Measurements from ENCODE around the gene RBFOX1. TPM values are rescaled to one million over a fixed set of nuclear protein-coding genes. Genes with fewer than 3 reads are reported as not detected.

Gene RBFOX1
- total RNA-seq, 2 donors from 2014 or later: 30.4 to 33.0 TPM

DNA sequence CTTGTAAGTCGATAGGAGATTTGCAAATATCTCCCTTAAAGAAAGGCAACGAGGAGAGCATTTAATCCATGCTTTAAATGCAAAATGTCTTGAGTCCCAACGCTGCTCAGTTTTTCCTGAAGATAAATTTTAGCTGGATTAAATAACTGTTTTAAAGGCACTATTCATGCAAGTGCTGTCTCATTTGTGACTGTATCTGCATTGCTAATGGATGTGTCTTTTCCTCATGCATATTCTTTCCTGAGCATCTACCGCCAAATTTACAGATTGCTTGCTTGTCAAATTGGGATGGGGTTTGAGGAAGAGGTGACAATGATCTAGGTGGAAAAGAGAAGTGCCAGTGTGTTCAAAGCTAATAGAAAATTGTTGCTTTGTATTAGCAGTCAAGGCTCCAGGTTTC lies 106.9 kb downstream of the RBFOX1 start:
- Histone ChIP-seq H3K27me3 (no peaks in the 10 kb centered on the region), H3K27ac (no peak overlapping the region), H3K9me3 (no peaks in the 10 kb centered on the region), H3K36me3 (no peaks in the 10 kb centered on the region), H3K4me1 (no peaks in the 10 kb centered on the region), H3K4me3 (no peak overlapping the region)
- TF ChIP-seq CTCF (IDR thresholded peaks at IDR 0.05): no peak
- no peak for DNase-seq (ENCODE audit: low spot score)

DNA sequence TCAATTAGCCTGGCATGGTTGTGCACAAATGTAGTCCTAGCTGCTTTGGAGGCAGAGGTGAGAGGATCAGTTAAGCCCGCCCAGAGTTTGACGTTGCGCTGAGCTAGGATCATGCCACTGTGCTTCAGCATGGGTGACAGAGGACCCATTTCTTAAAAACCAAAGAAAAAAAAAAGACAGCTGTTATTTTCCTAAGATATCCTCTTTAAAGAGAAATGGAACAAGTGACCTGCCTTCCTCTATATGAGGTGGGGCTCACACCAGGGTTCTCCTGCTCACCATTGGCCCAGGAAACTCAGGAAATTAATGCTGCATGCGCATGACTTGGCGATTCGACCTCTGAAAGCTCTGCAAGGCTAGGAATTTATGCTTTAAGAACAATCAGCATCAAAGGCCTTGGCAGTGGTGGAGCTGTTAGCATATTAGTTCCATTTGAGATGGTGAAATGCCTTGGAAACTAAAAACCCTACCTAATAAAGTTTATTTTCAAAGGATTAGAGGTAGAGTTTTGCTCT lies 108.3 kb downstream of the RBFOX1 start:
- Histone ChIP-seq H3K27ac (no peak overlapping the region), H3K9me3 (no peaks in the 10 kb centered on the region), H3K4me1 (no peaks in the 10 kb centered on the region), H3K4me3 (no peak overlapping the region), H3K27me3 (no peaks in the 10 kb centered on the region), H3K36me3 (no peaks in the 10 kb centered on the region)
- no peak for TF ChIP-seq CTCF (IDR thresholded peaks at IDR 0.05)
- DNase-seq (ENCODE audit: low spot score): no peak

- no peak overlapping the region for H3K27ac ChIP-seq
- no peaks in the 10 kb centered on the region for H3K27me3 ChIP-seq
- TF ChIP-seq CTCF (IDR thresholded peaks at IDR 0.05): no peak
- DNase-seq (ENCODE audit: low spot score): no peak
- H3K36me3 ChIP-seq: no peaks in the 10 kb centered on the region
- H3K4me3 ChIP-seq: no peak overlapping the region
- no peaks in the 10 kb centered on the region for H3K9me3 ChIP-seq
- no peaks in the 10 kb centered on the region for H3K4me1 ChIP-seq
Observed at GRCh38 chr16:7442050-7442449, 109.4 kb downstream of the RBFOX1 start.

DNA sequence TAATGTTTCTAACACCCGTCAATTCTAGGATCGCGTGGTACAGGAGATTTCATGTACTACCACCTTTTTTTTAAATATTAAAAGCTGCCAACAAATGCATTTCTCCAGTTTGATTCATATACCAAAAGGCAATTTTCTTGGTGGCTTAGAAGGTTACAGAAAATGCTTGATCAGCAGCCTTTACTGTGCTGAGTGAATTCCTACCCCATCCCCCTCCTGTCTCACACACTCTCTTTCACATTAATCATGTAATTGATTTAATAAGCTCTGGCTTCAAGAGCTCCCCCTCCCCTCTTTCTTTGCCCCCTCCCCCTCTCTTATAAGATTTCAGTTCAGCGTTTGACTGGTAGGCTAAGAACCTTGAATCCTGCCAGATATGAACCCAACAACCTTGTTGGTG lies 110.5 kb downstream of the RBFOX1 start:
- no peak for TF ChIP-seq CTCF (IDR thresholded peaks at IDR 0.05)
- Histone ChIP-seq H3K9me3 (no peaks in the 10 kb centered on the region), H3K27ac (no peak overlapping the region), H3K4me1 (no peaks in the 10 kb centered on the region), H3K27me3 (no peaks in the 10 kb centered on the region), H3K36me3 (no peaks in the 10 kb centered on the region), H3K4me3 (no peak overlapping the region)
- no peak for DNase-seq (ENCODE audit: low spot score)

GRCh38 chr16:7443648-7444365 lies 111.2 kb downstream of the RBFOX1 start:
- no peaks in the 10 kb centered on the region for H3K9me3 ChIP-seq
- no peak for DNase-seq (ENCODE audit: low spot score)
- no peak overlapping the region for H3K27ac ChIP-seq
- H3K36me3 ChIP-seq: no peaks in the 10 kb centered on the region
- no peak for TF ChIP-seq CTCF (IDR thresholded peaks at IDR 0.05)
- H3K4me1 ChIP-seq: no peaks in the 10 kb centered on the region
- H3K27me3 ChIP-seq: no peaks in the 10 kb centered on the region
- no peak overlapping the region for H3K4me3 ChIP-seq

- no peak for DNase-seq (ENCODE audit: low spot score)
- H3K9me3 ChIP-seq: no peaks in the 10 kb centered on the region
- no peak for TF ChIP-seq CTCF (IDR thresholded peaks at IDR 0.05)
- H3K27me3 ChIP-seq: no peaks in the 10 kb centered on the region
- H3K27ac ChIP-seq: no peak overlapping the region
- no peaks in the 10 kb centered on the region for H3K36me3 ChIP-seq
- H3K4me1 ChIP-seq: no peaks in the 10 kb centered on the region
- H3K4me3 ChIP-seq: no peak overlapping the region
Observed at GRCh38 chr16:7449306-7449705, 116.7 kb downstream of the RBFOX1 start.

Measured in right atrium auricular region (tissue), 2 donors.